ENCODE results near the gene SCAI. TPM values are rescaled to one million over a fixed set of nuclear protein-coding genes. Genes with fewer than 3 reads are reported as not detected.

SCAI gene
- polyA plus RNA-seq, 4 donors, result under 0.01 to 7.2 (median 0.69) TPM

DNA sequence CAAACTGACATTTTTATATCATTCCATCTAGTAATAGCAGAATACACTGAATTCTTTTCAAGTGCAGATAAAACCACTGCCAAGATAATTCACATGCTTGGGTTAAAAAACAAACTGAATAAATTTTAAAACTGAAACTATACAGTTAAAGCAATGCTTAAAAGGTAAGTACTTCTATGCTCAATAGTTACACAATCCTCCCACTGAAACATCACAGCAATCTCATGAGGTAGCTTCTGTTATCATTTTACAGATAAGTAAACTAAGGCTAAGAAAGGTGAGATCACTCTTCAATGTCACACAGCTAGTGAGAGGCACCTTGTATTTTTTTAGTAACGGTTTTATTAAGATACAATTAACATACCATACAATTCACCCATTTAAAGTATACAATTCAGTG lies 189.1 kb downstream of the SCAI start:
- no peak overlapping the region for H3K4me3 ChIP-seq (ENCODE audit: low read depth in 1 of 3, low read length in 3 of 3)
- no peaks in the 10 kb centered on the region for H3K4me1 ChIP-seq (ENCODE audit: control insufficient read depth in 3 of 3, insufficient read depth in 2 of 3, low read depth in 1 of 3, low read length in 2 of 3)
- no peaks in the 10 kb centered on the region for H3K27me3 ChIP-seq (ENCODE audit: control insufficient read depth in 3 of 3, insufficient read depth in 3 of 3, low read length in 3 of 3)
- no peak overlapping the region for H3K27ac ChIP-seq (ENCODE audit: low read depth in 1 of 3, low read length in 2 of 3)
- 75 to 85% (median 82%) methylated on average over 1 of the region's 1 CpG for WGBS, 3 donors
- no peaks in the 10 kb centered on the region for H3K9me3 ChIP-seq (ENCODE audit: control insufficient read depth in 2 of 2, insufficient read depth in 1 of 2, low read depth in 1 of 2, low read length in 1 of 2)
- H3K36me3 ChIP-seq (ENCODE audit: control insufficient read depth in 3 of 3, insufficient read depth in 2 of 3, low read depth in 1 of 3, low read length in 3 of 3), result no peaks in the 10 kb centered on the region
- DNase-seq, result no peak
- FAIRE-seq, result no peak

DNA sequence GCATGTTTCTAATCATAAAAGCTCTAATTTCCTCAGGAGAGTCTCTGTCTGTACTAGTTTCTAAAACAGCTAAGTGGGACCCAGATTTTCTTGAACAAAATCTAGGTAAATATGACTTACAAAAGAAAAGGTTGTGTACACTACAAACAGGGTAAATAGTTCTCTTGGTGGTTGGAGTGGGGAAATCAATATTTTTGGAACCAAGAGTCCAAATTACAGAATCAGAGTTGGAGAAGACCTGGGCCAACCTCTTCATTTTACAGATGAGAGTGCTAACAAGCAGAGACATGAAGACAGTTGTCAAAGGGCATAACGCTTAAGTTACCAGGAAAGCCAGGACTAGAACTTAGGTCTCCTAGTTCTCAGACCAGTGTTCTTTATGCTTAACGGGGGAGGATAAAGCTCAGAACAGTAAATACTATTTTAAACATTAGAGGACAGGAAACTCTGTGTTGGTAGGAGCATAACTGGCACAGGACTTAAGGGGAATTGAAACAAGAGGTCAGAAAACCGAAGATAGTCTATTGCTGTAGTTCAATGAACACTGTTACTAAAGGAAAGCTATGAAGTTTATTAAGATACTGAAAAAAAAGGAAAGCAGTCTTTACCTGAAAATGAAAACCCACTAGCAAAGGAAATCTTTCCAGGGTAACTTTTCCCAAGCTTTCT lies 193.1 kb downstream of the SCAI start:
- Histone ChIP-seq H3K27me3 (ENCODE audit: control insufficient read depth in 3 of 3, insufficient read depth in 3 of 3, low read length in 3 of 3) (no peaks in the 10 kb centered on the region), H3K36me3 (ENCODE audit: control insufficient read depth in 3 of 3, insufficient read depth in 2 of 3, low read depth in 1 of 3, low read length in 3 of 3) (no peaks in the 10 kb centered on the region), H3K4me1 (ENCODE audit: control insufficient read depth in 3 of 3, insufficient read depth in 2 of 3, low read depth in 1 of 3, low read length in 2 of 3) (no peaks in the 10 kb centered on the region), H3K4me3 (ENCODE audit: low read depth in 1 of 3, low read length in 3 of 3) (no peak overlapping the region), H3K27ac (ENCODE audit: low read depth in 1 of 3, low read length in 2 of 3) (no peak overlapping the region), H3K9me3 (ENCODE audit: control insufficient read depth in 2 of 2, insufficient read depth in 1 of 2, low read depth in 1 of 2, low read length in 1 of 2) (no peaks in the 10 kb centered on the region)
- DNase-seq (no peak), FAIRE-seq (no peak)
- 80 to 86% (median 84%) methylated on average over 3 of the region's 3 CpGs for WGBS, 3 donors

DNA sequence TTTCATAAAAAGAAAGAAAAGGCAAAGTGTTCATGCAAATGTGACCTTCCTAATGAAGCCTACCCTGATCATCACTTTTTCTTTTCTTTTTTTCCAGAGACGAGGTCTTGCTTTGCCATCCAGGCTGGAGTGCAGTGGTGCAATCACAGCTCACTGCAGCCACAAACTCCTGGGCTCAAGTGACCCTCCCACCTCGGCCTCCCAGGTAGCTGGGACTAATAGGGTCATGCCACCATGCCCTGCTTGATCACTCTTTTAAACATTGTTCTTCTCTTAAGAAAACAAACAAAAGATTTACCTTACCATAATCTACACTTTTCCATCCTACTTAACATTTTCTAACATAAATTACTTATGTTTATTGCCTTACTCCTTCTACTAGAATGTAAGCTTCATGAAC lies 193.9 kb downstream of the SCAI start:
- Histone ChIP-seq H3K9me3 (ENCODE audit: control insufficient read depth in 2 of 2, insufficient read depth in 1 of 2, low read depth in 1 of 2, low read length in 1 of 2) (no peaks in the 10 kb centered on the region), H3K27me3 (ENCODE audit: control insufficient read depth in 3 of 3, insufficient read depth in 3 of 3, low read length in 3 of 3) (no peaks in the 10 kb centered on the region), H3K27ac (ENCODE audit: low read depth in 1 of 3, low read length in 2 of 3) (no peak overlapping the region), H3K4me1 (ENCODE audit: control insufficient read depth in 3 of 3, insufficient read depth in 2 of 3, low read depth in 1 of 3, low read length in 2 of 3) (no peaks in the 10 kb centered on the region), H3K4me3 (ENCODE audit: low read depth in 1 of 3, low read length in 3 of 3) (no peak overlapping the region), H3K36me3 (ENCODE audit: control insufficient read depth in 3 of 3, insufficient read depth in 2 of 3, low read depth in 1 of 3, low read length in 3 of 3) (no peaks in the 10 kb centered on the region)
- 86 to 97% (median 86%) methylated on average over 2 of the region's 2 CpGs for WGBS, 3 donors
- DNase-seq, result no peak
- FAIRE-seq, result no peak

DNA sequence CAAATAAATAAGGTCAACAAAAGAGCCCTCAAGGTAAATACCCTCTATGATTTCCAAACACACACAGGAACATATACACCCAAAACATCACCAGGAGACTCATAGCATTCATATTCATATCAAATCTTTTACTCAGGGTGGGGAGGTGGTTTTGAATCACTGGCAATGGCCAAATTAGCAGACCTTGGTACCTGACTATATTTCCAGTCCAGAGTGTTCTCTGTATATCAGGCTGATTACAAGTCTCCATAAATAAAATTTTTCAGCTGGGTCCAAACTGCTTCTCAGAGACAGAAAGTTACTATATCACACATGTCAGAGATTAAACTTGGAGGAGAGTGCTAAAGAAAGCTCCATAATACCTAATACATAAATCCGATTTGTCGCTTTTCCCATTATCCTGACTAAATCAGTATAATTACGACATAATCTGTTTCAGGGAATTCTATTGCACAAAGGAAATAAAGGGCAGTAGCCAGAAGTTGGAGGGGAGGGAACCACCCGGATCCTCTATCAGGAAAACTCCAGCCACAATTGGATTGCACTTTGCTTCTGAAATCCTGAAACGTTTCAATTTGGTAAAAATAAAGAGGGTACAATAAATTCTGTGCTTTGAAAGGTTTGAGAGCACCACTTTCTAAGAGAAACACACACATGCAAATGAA lies 195.5 kb downstream of the SCAI start:
- no peaks in the 10 kb centered on the region for H3K27me3 ChIP-seq (ENCODE audit: control insufficient read depth in 3 of 3, insufficient read depth in 3 of 3, low read length in 3 of 3)
- H3K4me1 ChIP-seq (ENCODE audit: control insufficient read depth in 3 of 3, insufficient read depth in 2 of 3, low read depth in 1 of 3, low read length in 2 of 3), result no peaks in the 10 kb centered on the region
- H3K9me3 ChIP-seq (ENCODE audit: control insufficient read depth in 2 of 2, insufficient read depth in 1 of 2, low read depth in 1 of 2, low read length in 1 of 2), result no peaks in the 10 kb centered on the region
- DNase-seq, result no peak
- no peaks in the 10 kb centered on the region for H3K36me3 ChIP-seq (ENCODE audit: control insufficient read depth in 3 of 3, insufficient read depth in 2 of 3, low read depth in 1 of 3, low read length in 3 of 3)
- H3K27ac ChIP-seq (ENCODE audit: low read depth in 1 of 3, low read length in 2 of 3), result no peak overlapping the region
- no peak overlapping the region for H3K4me3 ChIP-seq (ENCODE audit: low read depth in 1 of 3, low read length in 3 of 3)
- WGBS, 3 donors, result 76 to 85% (median 78%) methylated on average over 5 of the region's 5 CpGs
- no peak for FAIRE-seq

DNA sequence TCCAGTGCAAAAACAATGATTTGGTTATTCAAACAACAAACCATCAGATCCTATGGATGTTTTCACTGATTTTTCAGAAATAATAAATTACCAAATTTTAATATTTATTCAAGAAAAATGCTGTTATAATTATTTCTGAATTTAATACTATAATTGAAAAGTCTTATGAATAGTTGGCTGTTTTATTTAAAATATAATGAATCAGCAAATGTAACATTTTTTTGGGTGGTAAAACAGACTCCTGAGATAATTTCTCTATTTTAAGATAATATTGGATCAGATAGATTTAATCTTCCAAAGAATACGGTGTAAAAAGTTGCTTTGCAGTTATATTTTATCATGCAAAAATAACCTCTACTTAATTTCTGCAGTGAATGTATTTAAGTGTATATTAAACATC lies 197.2 kb downstream of the SCAI start:
- FAIRE-seq, result no peak
- WGBS, 3 donors, result 89 to 94% (median 90%) methylated on average over 1 of the region's 1 CpG

DNA sequence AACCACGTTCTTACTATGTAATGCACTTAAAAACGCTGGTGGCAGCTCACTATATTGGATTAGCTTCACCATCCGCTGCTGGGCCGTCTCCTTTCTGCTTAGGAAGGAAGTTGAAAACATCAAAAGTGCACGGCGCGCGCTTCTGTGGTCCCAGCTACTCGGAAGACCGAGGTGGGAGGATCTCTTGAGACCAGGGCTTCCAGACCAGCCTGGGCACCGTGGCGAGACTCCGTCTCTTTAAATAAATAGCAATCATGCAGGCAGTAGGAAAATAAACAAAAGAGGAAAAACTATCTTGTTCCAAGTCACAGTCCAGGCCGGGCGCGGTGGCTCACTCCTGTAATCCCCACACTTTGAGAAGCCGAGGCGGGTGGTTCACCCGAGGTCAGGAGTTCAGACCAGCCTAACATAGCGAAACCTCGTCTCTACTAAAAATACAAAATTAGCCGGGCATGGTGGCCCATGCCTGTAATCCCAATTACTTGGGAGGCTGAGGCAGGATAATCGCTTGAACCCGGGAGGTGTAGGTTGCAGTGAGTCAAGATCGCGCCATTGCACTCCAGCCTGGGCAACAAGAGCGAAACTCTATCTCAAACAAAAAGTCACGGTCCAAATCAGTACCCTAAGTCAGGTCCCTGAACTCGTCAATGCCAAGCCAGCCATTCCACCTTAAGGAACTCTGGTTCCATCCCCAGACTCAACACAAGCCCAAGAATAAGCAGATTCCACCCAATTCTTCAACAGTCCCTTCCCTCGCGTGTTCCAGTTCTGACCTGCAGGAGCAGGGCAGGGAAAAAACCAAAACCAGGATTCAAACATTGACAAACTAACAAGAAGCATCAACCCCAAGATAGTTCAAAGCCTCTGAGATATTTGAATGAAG lies 201.4 kb downstream of the SCAI start:
- no peak for FAIRE-seq
- H3K27ac ChIP-seq (ENCODE audit: low read depth in 1 of 3, low read length in 2 of 3), result peak overlapping the region; percentile 98 to 99 (median 99)
- H3K4me1 ChIP-seq (ENCODE audit: control insufficient read depth in 3 of 3, insufficient read depth in 2 of 3, low read depth in 1 of 3, low read length in 2 of 3), result peaks cover 0 to 7% (median 1%) of the 10 kb centered on the region in 3 donors
- no peaks in the 10 kb centered on the region for H3K27me3 ChIP-seq (ENCODE audit: control insufficient read depth in 3 of 3, insufficient read depth in 3 of 3, low read length in 3 of 3)
- no peaks in the 10 kb centered on the region for H3K9me3 ChIP-seq (ENCODE audit: control insufficient read depth in 2 of 2, insufficient read depth in 1 of 2, low read depth in 1 of 2, low read length in 1 of 2)
- peaks cover 0 to 9% (median 0%) of the 10 kb centered on the region in 3 donors for H3K36me3 ChIP-seq (ENCODE audit: control insufficient read depth in 3 of 3, insufficient read depth in 2 of 3, low read depth in 1 of 3, low read length in 3 of 3)
- 3 to 11% (median 8%) methylated on average over 30 to 31 of the region's 31 CpGs for WGBS, 3 donors
- peak overlapping the region; percentile 77 to 95 (median 90) for H3K4me3 ChIP-seq (ENCODE audit: low read depth in 1 of 3, low read length in 3 of 3)
- DNase-seq, result peak; percentile 21 to 63

More for the DNA sequence above, 197.2 kb downstream of the SCAI start:
- Histone ChIP-seq H3K4me1 (ENCODE audit: control insufficient read depth in 3 of 3, insufficient read depth in 2 of 3, low read depth in 1 of 3, low read length in 2 of 3) (peaks cover 0 to 1% (median 0%) of the 10 kb centered on the region in 3 donors), H3K9me3 (ENCODE audit: control insufficient read depth in 2 of 2, insufficient read depth in 1 of 2, low read depth in 1 of 2, low read length in 1 of 2) (no peaks in the 10 kb centered on the region), H3K27ac (ENCODE audit: low read depth in 1 of 3, low read length in 2 of 3) (no peak overlapping the region), H3K27me3 (ENCODE audit: control insufficient read depth in 3 of 3, insufficient read depth in 3 of 3, low read length in 3 of 3) (no peaks in the 10 kb centered on the region), H3K36me3 (ENCODE audit: control insufficient read depth in 3 of 3, insufficient read depth in 2 of 3, low read depth in 1 of 3, low read length in 3 of 3) (no peaks in the 10 kb centered on the region), H3K4me3 (ENCODE audit: low read depth in 1 of 3, low read length in 3 of 3) (no peak overlapping the region)
- DNase-seq, result no peak

DNA sequence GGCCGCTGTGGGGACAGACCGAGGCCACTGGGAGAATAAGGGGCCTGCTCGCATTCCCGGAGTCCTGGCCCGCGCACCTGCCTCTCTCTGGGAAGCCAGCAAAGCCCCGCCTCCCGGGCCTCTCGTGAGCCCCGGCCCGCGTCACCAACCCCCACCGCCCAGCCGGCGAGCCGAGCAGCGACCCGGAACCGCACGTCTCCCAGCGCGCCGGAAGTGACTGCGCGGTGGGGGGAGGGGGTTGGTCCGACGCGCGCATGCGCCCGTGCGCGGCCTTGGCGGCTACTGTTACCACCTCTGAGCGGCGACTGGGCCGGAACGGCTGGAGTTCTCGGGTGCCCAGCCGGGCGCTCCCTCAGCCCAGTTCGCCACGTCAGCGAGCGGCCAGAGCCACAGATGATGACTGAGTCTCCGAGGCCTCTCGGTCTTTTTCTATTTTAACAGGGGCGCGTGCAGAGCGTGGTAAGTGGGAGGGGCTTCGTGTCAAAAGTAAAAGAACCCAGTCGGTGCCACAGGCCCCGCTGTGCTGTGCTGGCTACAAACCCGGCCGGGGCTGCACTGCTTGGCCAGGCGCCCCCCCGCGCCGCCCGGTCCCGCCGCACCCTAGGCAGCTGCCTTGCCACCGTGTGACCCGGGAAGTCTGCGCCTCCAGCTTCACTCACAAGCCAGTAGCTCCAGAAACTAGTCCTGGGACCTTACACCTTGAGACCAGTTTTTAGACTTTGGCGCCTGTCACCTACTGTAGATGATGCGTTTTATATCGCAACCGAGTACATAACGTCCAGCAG lies 202.2 kb downstream of the SCAI start, which contains the start of gene GOLGA1:
Gene GOLGA1 (minus strand): TSS at position 190 of the 785 bp plus-strand sequence. CDS start 2,372 bp downstream, outside the sequence.
- H3K4me3 ChIP-seq (ENCODE audit: low read depth in 1 of 3, low read length in 3 of 3), result peak within 1 kb of the TSS; percentile 90 to 95 (median 91)
- 0 to 1% (median 0%) methylated on average over 61 to 70 of the region's 70 CpGs for WGBS, 3 donors

More for the DNA sequence above, 202.2 kb downstream of the SCAI start, which contains the start of gene GOLGA1:
- DNase-seq, result peak; percentile 95 to 98
- no peak for FAIRE-seq
- peaks cover 0 to 7% (median 1%) of the 10 kb centered on the region in 3 donors for H3K4me1 ChIP-seq (ENCODE audit: control insufficient read depth in 3 of 3, insufficient read depth in 2 of 3, low read depth in 1 of 3, low read length in 2 of 3)
- no peaks in the 10 kb centered on the region for H3K27me3 ChIP-seq (ENCODE audit: control insufficient read depth in 3 of 3, insufficient read depth in 3 of 3, low read length in 3 of 3)
- peak within 1 kb of the TSS; percentile 98 to 99 (median 99) for H3K27ac ChIP-seq (ENCODE audit: low read depth in 1 of 3, low read length in 2 of 3)
- no peaks in the 10 kb centered on the region for H3K9me3 ChIP-seq (ENCODE audit: control insufficient read depth in 2 of 2, insufficient read depth in 1 of 2, low read depth in 1 of 2, low read length in 1 of 2)
- peaks cover 0 to 13% (median under 1%) of the 10 kb centered on the region in 3 donors for H3K36me3 ChIP-seq (ENCODE audit: control insufficient read depth in 3 of 3, insufficient read depth in 2 of 3, low read depth in 1 of 3, low read length in 3 of 3)

All from small intestine (tissue), 7 donors.